A673 (cell line): Measurements from ENCODE around the gene ZBTB16. TPM values are rescaled to one million over a fixed set of nuclear protein-coding genes. Genes with fewer than 3 reads are reported as not detected.
A peak's percentile ranks its signal among the peaks of the same experiment; 100 is the strongest.

ENCODE experiments used
- BruUV-seq: library from RNA; stranded (reverse); fragments of 400-500 nt; replicated peaks from 2 replicates; lab custom pipeline; 2021; lab: Mats Ljungman, UMichigan
- CTCF ChIA-PET: fragments of 300-600 bp; sonication (Branson Sonifier 250); formaldehyde crosslinking; loops from one replicate; lab custom pipeline; 2022; ENCODE audit warnings: antibody characterized with exemption; lab: Charles Lee
- POLR2A ChIA-PET: fragments of 300-600 bp; sonication (Branson Sonifier 250); formaldehyde crosslinking; loops from one replicate; lab custom pipeline; 2022; ENCODE audit warnings: antibody characterized with exemption; ENCODE audit not compliant: low non-redundant PET; lab: Charles Lee
- DNase-seq: peaks from one replicate; pipeline ENCODE4 v3.0.0-alpha.2; 2015; ENCODE audit warnings: low spot score
- H3K27ac ChIP-seq: fragments of 200-600 bp; sonication (generic); 2 replicates; pipeline ENCODE4 v1.5.1; 2016; ENCODE audit warnings: mixed run types, low read depth, mild to moderate bottlenecking, mixed read lengths, antibody characterized with exemption, low read length; ENCODE audit not compliant: poor library complexity, severe bottlenecking
- H3K27me3 ChIP-seq: fragments of 200-600 bp; sonication (generic); replicated peaks from 2 replicates; pipeline ENCODE4 v1.6.1; 2017; ENCODE audit warnings: mixed run types, low read depth, mild to moderate bottlenecking, mixed read lengths, antibody characterized with exemption, low read length; ENCODE audit not compliant: insufficient read depth, poor library complexity
- H3K36me3 ChIP-seq: fragments of 200-600 bp; sonication (generic); 2 replicates; pipeline ENCODE4 v1.6.1; 2016; ENCODE audit warnings: mixed run types, mild to moderate bottlenecking, mixed read lengths, antibody characterized with exemption, low read length; ENCODE audit not compliant: insufficient read depth, poor library complexity, severe bottlenecking
- H3K4me1 ChIP-seq: fragments of 200-600 bp; sonication (generic); 2 replicates; pipeline ENCODE4 v1.6.1; 2017; ENCODE audit warnings: mixed run types, mild to moderate bottlenecking, mixed read lengths, antibody characterized with exemption, low read length; ENCODE audit not compliant: insufficient read depth, poor library complexity, severe bottlenecking
- H3K4me3 ChIP-seq: fragments of 200-600 bp; sonication (generic); 2 replicates; pipeline ENCODE4 v1.5.1; 2016; ENCODE audit warnings: low read depth, mixed run types, mild to moderate bottlenecking, mixed read lengths, low read length; ENCODE audit not compliant: poor library complexity, severe bottlenecking
- H3K9me3 ChIP-seq: fragments of 200-600 bp; sonication (generic); 2 replicates; pipeline ENCODE4 v1.6.1; 2016; ENCODE audit warnings: mixed run types, low read depth, mild to moderate bottlenecking, mixed read lengths, antibody characterized with exemption, low read length; ENCODE audit not compliant: poor library complexity, severe bottlenecking
- CTCF ChIP-seq: fragments of 300-800, 200-600 bp; sonication (generic); conservative IDR thresholded peaks from 2 replicates; pipeline ENCODE4 v1.5.1; 2017; ENCODE audit warnings: low read depth, mild to moderate bottlenecking, antibody characterized with exemption, low read length, moderate library complexity, mixed read lengths
- EZH2 ChIP-seq: fragments of 200-600 bp; sonication (generic); IDR thresholded peaks from 2 replicates; pipeline ENCODE4 v1.6.1; 2017; ENCODE audit warnings: borderline replicate concordance, low read depth, mild to moderate bottlenecking, mixed read lengths, antibody characterized with exemption, low read length; ENCODE audit not compliant: poor library complexity, severe bottlenecking
- intact Hi-C: fragments of 100-400 bp; cut with micrococcal nuclease; formaldehyde crosslinking; loops from one replicate; pipeline ENCODE4 v1.10.0; 2022; ENCODE audit not compliant: unreplicated experiment
- total RNA-seq: library from RNA; stranded (reverse); gene quantifications from 2 replicates; pipeline ENCODE4 v1.2.3, GENCODE V29; 2021

Gene ZBTB16
- total RNA-seq, 1 experiment from 2014 or later: 12.0 TPM

- Histone ChIP-seq H3K9me3 (no peaks in the 10 kb centered on the region), H3K4me1 (peaks cover 23% of the 10 kb centered on the region), H3K27ac (peak overlapping the region; percentile 3), H3K27me3 (no peaks in the 10 kb centered on the region), H3K4me3 (no peak overlapping the region), H3K36me3 (no peaks in the 10 kb centered on the region)
- DNase-seq: no peak
- intact Hi-C loops: loop anchor here (2.0 to 5.0 kb wide), 2 partner anchors 453 to 955 kb away; no protein-coding TSS in a partner anchor
- BruUV-seq: no TSS peak
- TF ChIP-seq CTCF (no peak), EZH2 (no peak)
- CTCF ChIA-PET: interaction anchor here (1.0 to 5.4 kb wide), 8 partner anchors 10 to 454 kb away, joined by 3 to 80 read pairs (median 9); no protein-coding TSS in a partner anchor
- POLR2A ChIA-PET: interaction anchor here (0.6 kb wide), 1 partner anchor 183 kb away, joined by 4 read pairs; no protein-coding TSS in a partner anchor
Observed at GRCh38 chr11:114260077-114260476, 200.6 kb downstream of the ZBTB16 start.

- intact Hi-C loops: loop anchor here (2.0 to 5.0 kb wide), 2 partner anchors 453 to 956 kb away; no protein-coding TSS in a partner anchor
- CTCF ChIA-PET: interaction anchor here (0.6 to 5.4 kb wide), 9 partner anchors 11 to 454 kb away, joined by 3 to 80 read pairs (median 9); no protein-coding TSS in a partner anchor
- Histone ChIP-seq H3K4me1 (peaks cover 23% of the 10 kb centered on the region), H3K27me3 (no peaks in the 10 kb centered on the region), H3K9me3 (no peaks in the 10 kb centered on the region), H3K36me3 (no peaks in the 10 kb centered on the region), H3K4me3 (no peak overlapping the region), H3K27ac (peak overlapping the region; percentile 3)
- DNase-seq: peak; percentile 22
- TF ChIP-seq EZH2 (no peak), CTCF (no peak)
- POLR2A ChIA-PET: no interaction called here
- no TSS peak for BruUV-seq
Observed at GRCh38 chr11:114260483-114260882, 201.0 kb downstream of the ZBTB16 start.

- DNase-seq: no peak
- no peak overlapping the region for H3K4me3 ChIP-seq
- no peaks in the 10 kb centered on the region for H3K36me3 ChIP-seq
- TF ChIP-seq EZH2: no peak
- no peak for TF ChIP-seq CTCF
- no peaks in the 10 kb centered on the region for H3K27me3 ChIP-seq
- ChIA-PET CTCF (interaction anchor here (0.6 to 5.4 kb wide), 10 partner anchors 83 to 456 kb away, joined by 3 to 80 read pairs (median 4); partner anchors contain the start of gene ZBTB16), POLR2A (interaction anchor here (0.8 kb wide), 1 partner anchor 979 kb away, joined by 4 read pairs; no protein-coding TSS in a partner anchor)
- H3K4me1 ChIP-seq: peaks cover 23% of the 10 kb centered on the region
- intact Hi-C loops: loop anchor here (1.0 to 5.0 kb wide), 5 partner anchors 225 to 957 kb away; no protein-coding TSS in a partner anchor
- H3K9me3 ChIP-seq: no peaks in the 10 kb centered on the region
- BruUV-seq: no TSS peak
- H3K27ac ChIP-seq: no peak overlapping the region
Observed at GRCh38 chr11:114261791-114262190, 202.3 kb downstream of the ZBTB16 start.
